Neural cell (in vitro differentiated cells): ENCODE data around the gene SH3GL3. TPM values are rescaled to one million over a fixed set of nuclear protein-coding genes. Genes with fewer than 3 reads are reported as not detected.

Experiments used
- H2AFZ ChIP-seq: fragments of 200-600, 300-800 bp; sonication (generic), shearing (Covaris generic); 2 replicates; pipeline ENCODE4 v1.6.0; 2014; ENCODE audit warnings: low read depth, mild to moderate bottlenecking, antibody characterized with exemption, low read length, moderate library complexity
- H3F3A ChIP-seq: fragments of 200-600 bp; shearing (Covaris generic); 2 replicates; pipeline ENCODE4 v1.6.1; 2016; ENCODE audit warnings: mild to moderate bottlenecking, moderate library complexity, mixed read lengths, antibody characterized with exemption, low read length; ENCODE audit not compliant: insufficient read depth, poor library complexity, severe bottlenecking
- H3K27ac ChIP-seq: fragments of 200-600, 300-800 bp; sonication (generic), shearing (Covaris generic); 2 replicates; pipeline ENCODE4 v1.5.1; 2014; ENCODE audit warnings: mild to moderate bottlenecking, low read length, moderate library complexity
- H3K27me3 ChIP-seq: fragments of 300-800, 200-600 bp; sonication (generic), shearing (Covaris generic); 2 replicates; pipeline ENCODE4 v1.6.0; 2014; ENCODE audit warnings: mild to moderate bottlenecking, low read depth, low read length, moderate library complexity; ENCODE audit not compliant: insufficient read depth
- H3K36me3 ChIP-seq: fragments of 300-800, 200-600 bp; sonication (generic), shearing (Covaris generic); 2 replicates; pipeline ENCODE4 v1.5.1; 2014; ENCODE audit warnings: mild to moderate bottlenecking, antibody characterized with exemption, low read length, moderate library complexity; ENCODE audit not compliant: insufficient read depth
- H3K4me2 ChIP-seq: fragments of 300-800, 200-600 bp; sonication (generic), shearing (Covaris generic); 2 replicates; pipeline ENCODE4 v1.6.0; 2014; ENCODE audit warnings: mild to moderate bottlenecking, low read length
- H3K4me3 ChIP-seq: fragments of 300-800, 200-600 bp; sonication (generic), shearing (Covaris generic); 2 replicates; pipeline ENCODE4 v1.5.1; 2014; ENCODE audit warnings: mild to moderate bottlenecking, low read length, moderate library complexity
- H3K79me2 ChIP-seq: fragments of 200-600 bp; shearing (Covaris generic); replicated peaks from 2 replicates; pipeline ENCODE4 v1.6.0; 2014; ENCODE audit warnings: mild to moderate bottlenecking, low read length, moderate library complexity; ENCODE audit not compliant: insufficient read depth
- H3K9ac ChIP-seq: fragments of 300-800, 200-600 bp; sonication (generic), shearing (Covaris generic); 2 replicates; pipeline ENCODE4 v1.6.1; 2016; ENCODE audit warnings: mild to moderate bottlenecking, low read length, mixed read lengths
- H3K9me2 ChIP-seq: fragments of 200-600 bp; shearing (Covaris generic); 2 replicates; pipeline ENCODE4 v1.6.1; 2016; ENCODE audit warnings: mild to moderate bottlenecking, low read length, mixed read lengths; ENCODE audit not compliant: insufficient read depth
- H3K9me3 ChIP-seq: fragments of 200-600, 300-800 bp; sonication (generic), shearing (Covaris generic); 2 replicates; pipeline ENCODE4 v1.6.1; 2016; ENCODE audit warnings: mild to moderate bottlenecking, mixed run types, low read length, moderate library complexity, mixed read lengths
- H4K20me1 ChIP-seq: fragments of 200-600 bp; shearing (Covaris generic); 2 replicates; pipeline ENCODE4 v1.6.1; 2016; ENCODE audit warnings: mild to moderate bottlenecking, mixed run types; ENCODE audit not compliant: insufficient read depth
- CTCF ChIP-seq: fragments of 450-650 bp; IDR thresholded peaks from 2 replicates; pipeline ENCODE4 v1.5.1; 2014; ENCODE audit warnings: antibody characterized with exemption, mild to moderate bottlenecking, moderate library complexity; ENCODE audit not compliant: poor library complexity, severe bottlenecking
- EP300 ChIP-seq: fragments of 450-650 bp; conservative IDR thresholded peaks from 2 replicates; pipeline ENCODE4 v1.6.1; 2014; ENCODE audit warnings: antibody characterized with exemption, mild to moderate bottlenecking, moderate library complexity; ENCODE audit not compliant: poor library complexity, severe bottlenecking
- EZH2 ChIP-seq: fragments of 200-600, 300-800 bp; shearing (Covaris generic), sonication (generic); IDR thresholded peaks from 2 replicates; pipeline ENCODE4 v1.6.1; 2014; ENCODE audit warnings: antibody characterized with exemption, low read length, borderline replicate concordance, mild to moderate bottlenecking; ENCODE audit not compliant: insufficient read depth, poor library complexity, severe bottlenecking
- MXI1 ChIP-seq: fragments of 450-650 bp; conservative IDR thresholded peaks from 2 replicates; pipeline ENCODE4 v1.6.1; 2014; ENCODE audit warnings: antibody characterized with exemption, mild to moderate bottlenecking; ENCODE audit not compliant: poor library complexity, severe bottlenecking
- POLR2AphosphoS5 ChIP-seq: IDR thresholded peaks from 2 replicates; pipeline ENCODE4 v1.6.1; 2012
- RAD21 ChIP-seq: fragments of 450-650 bp; conservative IDR thresholded peaks from 2 replicates; pipeline ENCODE4 v1.6.1; 2014; ENCODE audit warnings: antibody characterized with exemption, mild to moderate bottlenecking, moderate library complexity
- REST ChIP-seq: IDR thresholded peaks from 2 replicates; pipeline ENCODE4 v1.6.1; 2012; ENCODE audit warnings: borderline replicate concordance
- SMC3 ChIP-seq: fragments of 450-650 bp; conservative IDR thresholded peaks from 2 replicates; pipeline ENCODE4 v1.6.1; 2014; ENCODE audit warnings: antibody characterized with exemption, mild to moderate bottlenecking, moderate library complexity; ENCODE audit not compliant: poor library complexity
- TAF1 ChIP-seq: IDR thresholded peaks from 2 replicates; pipeline ENCODE4 v1.6.1; 2012; ENCODE audit warnings: low read depth
- polyA plus RNA-seq: library from polyadenylated mRNA; depleted of rRNA; stranded (reverse); fragments of >200 nt; gene quantifications from 2 replicates; pipeline ENCODE4 v1.2.3, GENCODE V29; 2014

SH3GL3 gene
- polyA plus RNA-seq, 1 donor from 2014 or later, result 104 TPM

GRCh38 chr15:83656192-83656591 lies 209.1 kb downstream of the SH3GL3 start:
- Histone ChIP-seq H3K36me3 (no peaks in the 10 kb centered on the region), H3K4me3 (no peak overlapping the region), H3K4me2 (no peak overlapping the region), H4K20me1 (no peaks in the 10 kb centered on the region), H3K9me2 (no peaks in the 10 kb centered on the region), H3K9ac (no peak overlapping the region), H3K27me3 (peaks cover 48% of the 10 kb centered on the region), H3K27ac (no peak overlapping the region), H3F3A (no peaks in the 10 kb centered on the region), H3K79me2 (no peaks in the 10 kb centered on the region), H3K9me3 (peaks cover 9% of the 10 kb centered on the region), H2AFZ (no peak overlapping the region)
- no peak for TF ChIP-seq TAF1
- no peak for TF ChIP-seq CTCF
- TF ChIP-seq RAD21, result no peak
- no peak for TF ChIP-seq MXI1
- TF ChIP-seq SMC3, result no peak
- TF ChIP-seq EZH2, result no peak
- TF ChIP-seq REST, result no peak
- TF ChIP-seq POLR2AphosphoS5, result no peak
- TF ChIP-seq EP300, result no peak

DNA sequence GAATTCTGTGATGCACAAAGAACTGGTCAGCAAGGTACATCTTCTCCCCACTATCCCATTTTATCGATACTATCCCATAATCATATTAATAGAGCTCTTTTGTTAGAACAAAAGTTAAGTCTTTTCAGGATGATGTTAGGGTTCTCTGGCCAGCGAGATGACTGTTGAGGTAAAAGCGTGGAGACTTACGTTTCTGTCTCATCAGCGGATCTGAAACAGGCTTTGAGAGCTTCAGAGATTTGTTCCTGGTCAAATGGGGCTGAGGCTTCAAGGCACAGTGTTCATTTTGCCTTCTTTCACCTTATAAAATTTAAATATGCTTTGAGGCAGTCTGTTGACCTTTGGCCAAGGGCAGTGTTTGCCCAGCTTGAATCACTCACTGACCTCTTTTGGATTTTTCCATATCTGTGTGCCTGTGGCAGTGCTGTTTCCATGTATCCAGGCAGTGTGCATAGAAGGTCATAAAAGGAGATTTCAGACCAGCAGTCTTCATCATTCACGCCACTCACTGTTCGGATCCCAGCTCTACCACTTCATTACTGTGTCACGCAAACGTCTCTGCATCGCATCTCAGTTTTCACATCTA lies 209.9 kb downstream of the SH3GL3 start:
- Histone ChIP-seq H3K4me3 (no peak overlapping the region), H3K36me3 (no peaks in the 10 kb centered on the region), H3F3A (no peaks in the 10 kb centered on the region), H3K27ac (no peak overlapping the region), H3K79me2 (no peaks in the 10 kb centered on the region), H3K27me3 (peaks cover 41% of the 10 kb centered on the region), H4K20me1 (no peaks in the 10 kb centered on the region), H2AFZ (no peak overlapping the region), H3K4me2 (no peak overlapping the region), H3K9me3 (peaks cover 8% of the 10 kb centered on the region), H3K9me2 (no peaks in the 10 kb centered on the region), H3K9ac (no peak overlapping the region)
- TF ChIP-seq RAD21, result no peak
- no peak for TF ChIP-seq SMC3
- TF ChIP-seq REST, result no peak
- TF ChIP-seq CTCF, result no peak
- TF ChIP-seq EZH2, result no peak
- TF ChIP-seq EP300, result no peak
- TF ChIP-seq MXI1, result no peak
- no peak for TF ChIP-seq TAF1
- no peak for TF ChIP-seq POLR2AphosphoS5
